ENCODE data around the gene TERT.

Gene TERT

DNA sequence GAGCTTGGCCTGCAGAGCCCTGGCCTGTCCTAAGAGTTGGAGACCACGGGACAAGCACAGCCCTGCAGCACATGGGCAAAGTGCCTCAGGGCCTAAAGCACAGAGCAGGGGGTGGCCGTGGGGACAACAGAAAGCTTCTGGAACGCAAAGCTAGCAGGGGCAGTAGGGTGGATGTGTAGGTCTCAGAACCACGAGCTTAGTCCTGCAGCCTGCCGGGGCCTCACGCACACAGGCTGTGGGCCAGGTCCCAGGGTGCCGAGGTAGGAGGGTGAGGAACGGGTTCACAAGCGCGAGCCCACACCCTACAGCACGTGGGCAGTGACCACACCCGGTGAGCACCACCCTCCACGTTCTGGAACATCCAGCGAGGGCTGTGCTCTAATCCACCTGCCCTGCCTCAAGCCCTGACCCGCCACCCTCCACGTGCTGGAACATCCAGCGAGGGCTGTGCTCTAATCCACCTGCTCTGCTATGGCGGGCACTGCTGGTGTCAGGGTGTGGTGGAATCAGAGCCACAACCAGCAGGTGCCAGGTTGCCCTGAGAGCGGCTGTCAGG lies 40.8 kb upstream of the TERT start:
- TF ChIP-seq, protein P1, sequence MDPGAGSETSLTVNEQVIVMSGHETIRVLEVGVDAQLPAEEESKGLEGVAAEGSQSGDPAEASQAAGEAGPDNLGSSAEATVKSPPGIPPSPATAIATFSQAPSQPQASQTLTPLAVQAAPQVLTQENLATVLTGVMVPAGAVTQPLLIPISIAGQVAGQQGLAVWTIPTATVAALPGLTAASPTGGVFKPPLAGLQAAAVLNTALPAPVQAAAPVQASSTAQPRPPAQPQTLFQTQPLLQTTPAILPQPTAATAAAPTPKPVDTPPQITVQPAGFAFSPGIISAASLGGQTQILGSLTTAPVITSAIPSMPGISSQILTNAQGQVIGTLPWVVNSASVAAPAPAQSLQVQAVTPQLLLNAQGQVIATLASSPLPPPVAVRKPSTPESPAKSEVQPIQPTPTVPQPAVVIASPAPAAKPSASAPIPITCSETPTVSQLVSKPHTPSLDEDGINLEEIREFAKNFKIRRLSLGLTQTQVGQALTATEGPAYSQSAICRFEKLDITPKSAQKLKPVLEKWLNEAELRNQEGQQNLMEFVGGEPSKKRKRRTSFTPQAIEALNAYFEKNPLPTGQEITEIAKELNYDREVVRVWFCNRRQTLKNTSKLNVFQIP (CRISPR knock-in tag; IDR thresholded peaks at IDR 0.05; ENCODE audit: borderline replicate concordance, low read depth) = no peak
- TF ChIP-seq TCF4 (CRISPR knock-in tag; IDR thresholded peaks at IDR 0.05; ENCODE audit: borderline replicate concordance) (no peak), SNAI2 (CRISPR knock-in tag; IDR thresholded peaks at IDR 0.05) (no peak), ZFP3 (CRISPR knock-in tag; IDR thresholded peaks at IDR 0.05) (no peak), ZNF8 (CRISPR knock-in tag; IDR thresholded peaks at IDR 0.05) (no peak), ARNTL (CRISPR knock-in tag; IDR thresholded peaks at IDR 0.05; ENCODE audit: borderline replicate concordance, low read depth) (no peak), GLIS3 (CRISPR knock-in tag; IDR thresholded peaks at IDR 0.05) (no peak), OSR1 (CRISPR knock-in tag; IDR thresholded peaks at IDR 0.05) (no peak), ZNF70 (CRISPR knock-in tag; IDR thresholded peaks at IDR 0.05) (no peak), PPARA (CRISPR knock-in tag; IDR thresholded peaks at IDR 0.05; ENCODE audit: borderline replicate concordance) (no peak), ISL1 (CRISPR knock-in tag; IDR thresholded peaks at IDR 0.05) (no peak), ZNF565 (CRISPR knock-in tag; conservative IDR thresholded peaks at IDR 0.05; ENCODE audit: low read depth) (no peak), CSDC2 (CRISPR knock-in tag; IDR thresholded peaks at IDR 0.05) (no peak), TOX (CRISPR knock-in tag; IDR thresholded peaks at IDR 0.05; ENCODE audit: borderline replicate concordance) (no peak), ZFP30 (CRISPR knock-in tag; IDR thresholded peaks at IDR 0.05) (no peak)
- TF ChIP-seq, protein P2, sequence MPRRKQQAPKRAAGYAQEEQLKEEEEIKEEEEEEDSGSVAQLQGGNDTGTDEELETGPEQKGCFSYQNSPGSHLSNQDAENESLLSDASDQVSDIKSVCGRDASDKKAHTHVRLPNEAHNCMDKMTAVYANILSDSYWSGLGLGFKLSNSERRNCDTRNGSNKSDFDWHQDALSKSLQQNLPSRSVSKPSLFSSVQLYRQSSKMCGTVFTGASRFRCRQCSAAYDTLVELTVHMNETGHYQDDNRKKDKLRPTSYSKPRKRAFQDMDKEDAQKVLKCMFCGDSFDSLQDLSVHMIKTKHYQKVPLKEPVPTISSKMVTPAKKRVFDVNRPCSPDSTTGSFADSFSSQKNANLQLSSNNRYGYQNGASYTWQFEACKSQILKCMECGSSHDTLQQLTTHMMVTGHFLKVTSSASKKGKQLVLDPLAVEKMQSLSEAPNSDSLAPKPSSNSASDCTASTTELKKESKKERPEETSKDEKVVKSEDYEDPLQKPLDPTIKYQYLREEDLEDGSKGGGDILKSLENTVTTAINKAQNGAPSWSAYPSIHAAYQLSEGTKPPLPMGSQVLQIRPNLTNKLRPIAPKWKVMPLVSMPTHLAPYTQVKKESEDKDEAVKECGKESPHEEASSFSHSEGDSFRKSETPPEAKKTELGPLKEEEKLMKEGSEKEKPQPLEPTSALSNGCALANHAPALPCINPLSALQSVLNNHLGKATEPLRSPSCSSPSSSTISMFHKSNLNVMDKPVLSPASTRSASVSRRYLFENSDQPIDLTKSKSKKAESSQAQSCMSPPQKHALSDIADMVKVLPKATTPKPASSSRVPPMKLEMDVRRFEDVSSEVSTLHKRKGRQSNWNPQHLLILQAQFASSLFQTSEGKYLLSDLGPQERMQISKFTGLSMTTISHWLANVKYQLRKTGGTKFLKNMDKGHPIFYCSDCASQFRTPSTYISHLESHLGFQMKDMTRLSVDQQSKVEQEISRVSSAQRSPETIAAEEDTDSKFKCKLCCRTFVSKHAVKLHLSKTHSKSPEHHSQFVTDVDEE (CRISPR knock-in tag; IDR thresholded peaks at IDR 0.05) = no peak
- no peak for ATAC-seq

DNA sequence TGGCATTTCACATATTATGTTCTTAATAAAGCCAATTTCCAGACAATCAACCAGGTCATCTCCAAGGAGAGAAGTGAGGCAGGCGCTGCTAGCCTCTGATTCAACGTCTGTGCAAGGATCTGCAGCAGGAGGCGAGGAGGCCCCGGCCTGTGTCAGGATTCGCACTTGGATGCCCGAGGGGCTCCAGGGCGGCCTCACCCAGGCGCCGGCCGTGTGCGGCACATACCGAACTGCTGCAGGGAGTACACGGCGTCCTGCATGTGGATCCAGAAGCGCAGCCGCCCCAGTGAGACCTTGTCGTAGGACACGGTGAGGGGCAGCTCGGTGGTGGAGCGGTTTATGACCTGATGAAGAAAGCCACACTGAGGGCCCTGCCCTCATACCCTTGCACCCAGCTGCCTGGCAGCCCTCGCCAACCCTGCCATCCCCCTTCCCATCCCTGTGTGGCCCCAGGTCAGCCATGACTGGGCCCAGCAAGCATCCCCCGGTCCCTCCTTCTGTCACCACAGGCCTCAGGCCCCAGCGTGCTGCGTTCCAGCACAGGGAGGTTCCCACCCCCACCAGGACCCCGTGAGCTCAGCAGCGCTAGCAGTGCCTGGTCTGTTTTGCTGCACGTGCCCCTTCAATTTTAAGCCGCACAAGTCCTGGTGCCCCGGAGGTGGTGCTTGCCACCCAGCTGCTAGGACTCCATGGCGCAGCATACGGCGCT lies 40.1 kb upstream of the TERT start:
- TF ChIP-seq ZFP3 (CRISPR knock-in tag; IDR thresholded peaks at IDR 0.05) (no peak), OSR1 (CRISPR knock-in tag; IDR thresholded peaks at IDR 0.05) (no peak), RARB (CRISPR knock-in tag; IDR thresholded peaks at IDR 0.05) (no peak), PPARA (CRISPR knock-in tag; IDR thresholded peaks at IDR 0.05; ENCODE audit: borderline replicate concordance) (no peak), ZNF8 (CRISPR knock-in tag; IDR thresholded peaks at IDR 0.05) (no peak), SNAI2 (CRISPR knock-in tag; IDR thresholded peaks at IDR 0.05) (no peak), ZFP30 (CRISPR knock-in tag; IDR thresholded peaks at IDR 0.05) (no peak), ESRRG (CRISPR knock-in tag; IDR thresholded peaks at IDR 0.05) (no peak), ZNF70 (CRISPR knock-in tag; IDR thresholded peaks at IDR 0.05) (no peak), ZNF565 (CRISPR knock-in tag; conservative IDR thresholded peaks at IDR 0.05; ENCODE audit: low read depth) (no peak), ISL1 (CRISPR knock-in tag; IDR thresholded peaks at IDR 0.05) (no peak), ARNTL (CRISPR knock-in tag; IDR thresholded peaks at IDR 0.05; ENCODE audit: borderline replicate concordance, low read depth) (no peak)
- TF ChIP-seq, protein P3, sequence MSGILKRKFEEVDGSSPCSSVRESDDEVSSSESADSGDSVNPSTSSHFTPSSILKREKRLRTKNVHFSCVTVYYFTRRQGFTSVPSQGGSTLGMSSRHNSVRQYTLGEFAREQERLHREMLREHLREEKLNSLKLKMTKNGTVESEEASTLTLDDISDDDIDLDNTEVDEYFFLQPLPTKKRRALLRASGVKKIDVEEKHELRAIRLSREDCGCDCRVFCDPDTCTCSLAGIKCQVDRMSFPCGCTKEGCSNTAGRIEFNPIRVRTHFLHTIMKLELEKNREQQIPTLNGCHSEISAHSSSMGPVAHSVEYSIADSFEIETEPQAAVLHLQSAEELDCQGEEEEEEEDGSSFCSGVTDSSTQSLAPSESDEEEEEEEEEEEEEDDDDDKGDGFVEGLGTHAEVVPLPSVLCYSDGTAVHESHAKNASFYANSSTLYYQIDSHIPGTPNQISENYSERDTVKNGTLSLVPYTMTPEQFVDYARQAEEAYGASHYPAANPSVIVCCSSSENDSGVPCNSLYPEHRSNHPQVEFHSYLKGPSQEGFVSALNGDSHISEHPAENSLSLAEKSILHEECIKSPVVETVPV (CRISPR knock-in tag; IDR thresholded peaks at IDR 0.05) = no peak
- TF ChIP-seq, protein P4, sequence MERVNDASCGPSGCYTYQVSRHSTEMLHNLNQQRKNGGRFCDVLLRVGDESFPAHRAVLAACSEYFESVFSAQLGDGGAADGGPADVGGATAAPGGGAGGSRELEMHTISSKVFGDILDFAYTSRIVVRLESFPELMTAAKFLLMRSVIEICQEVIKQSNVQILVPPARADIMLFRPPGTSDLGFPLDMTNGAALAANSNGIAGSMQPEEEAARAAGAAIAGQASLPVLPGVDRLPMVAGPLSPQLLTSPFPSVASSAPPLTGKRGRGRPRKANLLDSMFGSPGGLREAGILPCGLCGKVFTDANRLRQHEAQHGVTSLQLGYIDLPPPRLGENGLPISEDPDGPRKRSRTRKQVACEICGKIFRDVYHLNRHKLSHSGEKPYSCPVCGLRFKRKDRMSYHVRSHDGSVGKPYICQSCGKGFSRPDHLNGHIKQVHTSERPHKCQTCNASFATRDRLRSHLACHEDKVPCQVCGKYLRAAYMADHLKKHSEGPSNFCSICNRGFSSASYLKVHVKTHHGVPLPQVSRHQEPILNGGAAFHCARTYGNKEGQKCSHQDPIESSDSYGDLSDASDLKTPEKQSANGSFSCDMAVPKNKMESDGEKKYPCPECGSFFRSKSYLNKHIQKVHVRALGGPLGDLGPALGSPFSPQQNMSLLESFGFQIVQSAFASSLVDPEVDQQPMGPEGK (CRISPR knock-in tag; IDR thresholded peaks at IDR 0.05; ENCODE audit: borderline replicate concordance) = no peak
- TF ChIP-seq, protein P2 (CRISPR knock-in tag; IDR thresholded peaks at IDR 0.05) = no peak
- ATAC-seq = no peak

Data from SK-N-SH treated with all-trans-retinoic acid at 6 μM for 48 hours (cell line).